GM12892 (cell line): Measurements from ENCODE around the gene HS1BP3.

ENCODE experiments used
- POLR2A ChIP-seq: IDR thresholded peaks from 2 replicates; pipeline ENCODE4 v1.6.1; 2011; ENCODE audit warnings: low read depth, low read length, control low read depth
- POLR2AphosphoS5 ChIP-seq: IDR thresholded peaks from 2 replicates; pipeline ENCODE4 v1.6.1; 2011; ENCODE audit warnings: low read depth, low read length, control low read depth
- TAF1 ChIP-seq: IDR thresholded peaks from 2 replicates; pipeline ENCODE4 v1.6.1; 2011; ENCODE audit warnings: low read depth, mild to moderate bottlenecking, control low read depth, low read length, borderline replicate concordance

- TF ChIP-seq POLR2AphosphoS5 (no peak), POLR2A (no peak), TAF1 (no peak)
Measured at GRCh38 chr2:20570249-20570648, 80.6 kb downstream of the HS1BP3 start.
